Measurements from ENCODE around the gene SLC25A21.

- TF ChIP-seq CTCF (IDR thresholded peaks at IDR 0.05; ENCODE audit: insufficient read depth, low read length, poor library complexity, severe bottlenecking), result no peak
- TF ChIP-seq EZH2phosphoT487 (conservative IDR thresholded peaks at IDR 0.05; ENCODE audit: low read length), result no peak
These were observed 416.2 kb downstream of the SLC25A21 start for GRCh38 chr14:36756226-36756625.

Measured in SU-DHL-6 (cell line).